PFSK-1 (cell line): Measurements from ENCODE around the gene GABRR1.

Experiments
- FOXP2 ChIP-seq: optimal IDR thresholded peaks from 2 replicates; pipeline ENCODE3; 2011; ENCODE audit warnings: borderline replicate concordance, control low read depth, inconsistent platforms; ENCODE audit not compliant: insufficient read depth; ENCODE audit errors: extremely low read length, extremely low read depth
- POLR2AphosphoS5 ChIP-seq: IDR thresholded peaks from 2 replicates; pipeline ENCODE4 v1.6.1; 2012; ENCODE audit warnings: low read depth, mild to moderate bottlenecking, control low read depth, low read length, moderate library complexity
- REST ChIP-seq, 2 experiments: IDR thresholded peaks; 2 replicates each; pipeline versions ENCODE4 v1.6.1 to v1.8.0; 2011 to 2012; ENCODE audit warnings: low read depth in 2 of 2, low read length in 2 of 2, control low read depth in 1 of 2, inconsistent platforms in 1 of 2, mild to moderate bottlenecking in 1 of 2, moderate library complexity in 1 of 2; ENCODE audit not compliant: insufficient read depth in 1 of 2
- SIN3A ChIP-seq: IDR thresholded peaks from 2 replicates; pipeline ENCODE4 v1.6.1; 2012; ENCODE audit warnings: mild to moderate bottlenecking, low read length, moderate library complexity, borderline replicate concordance; ENCODE audit not compliant: insufficient read depth
- TAF1 ChIP-seq: IDR thresholded peaks from 2 replicates; pipeline ENCODE4 v1.6.1; 2012; ENCODE audit warnings: low read length, control low read depth, borderline replicate concordance; ENCODE audit not compliant: insufficient read depth

GABRR1 gene

GRCh38 chr6:89187504-89187903 lies 29.7 kb downstream of the GABRR1 start:
- TF ChIP-seq POLR2AphosphoS5 (no peak), REST (IDR thresholded peaks at IDR 0.05; ENCODE audit: insufficient read depth in 1 of 2, low read depth in 2 of 2, low read length in 2 of 2) (no peak), SIN3A (no peak)

GRCh38 chr6:89186762-89187161 lies 30.4 kb downstream of the GABRR1 start:
- TF ChIP-seq REST (IDR thresholded peaks at IDR 0.05; ENCODE audit: insufficient read depth in 1 of 2, low read depth in 2 of 2, low read length in 2 of 2) (no peak), SIN3A (no peak), TAF1 (no peak)

GRCh38 chr6:89184344-89184743 lies 32.8 kb downstream of the GABRR1 start:
- TF ChIP-seq REST (IDR thresholded peaks at IDR 0.05; ENCODE audit: insufficient read depth in 1 of 2, low read depth in 2 of 2, low read length in 2 of 2) (no peak), SIN3A (no peak), TAF1 (no peak), FOXP2 (no peak), POLR2AphosphoS5 (no peak)

- TF ChIP-seq POLR2AphosphoS5 = no peak
- no peak for TF ChIP-seq SIN3A
- TF ChIP-seq REST (IDR thresholded peaks at IDR 0.05; ENCODE audit: insufficient read depth in 1 of 2, low read depth in 2 of 2, low read length in 2 of 2) = no peak
- no peak for TF ChIP-seq TAF1
- TF ChIP-seq FOXP2 = no peak
Observed at GRCh38 chr6:89183294-89183693, 33.9 kb downstream of the GABRR1 start.

GRCh38 chr6:89180971-89181370 lies 36.2 kb downstream of the GABRR1 start:
- TF ChIP-seq POLR2AphosphoS5 (no peak), FOXP2 (no peak), TAF1 (no peak), SIN3A (no peak), REST (IDR thresholded peaks at IDR 0.05; ENCODE audit: insufficient read depth in 1 of 2, low read depth in 2 of 2, low read length in 2 of 2) (no peak)
